Stomach (tissue), 4 donors: ENCODE measurements around the gene NEIL1.

Experiments
- CTCF ChIP-seq, 7 experiments: fragments of 450-650 bp in 4 of 7; fragments of 200-600 bp in 3 of 7; sonication (generic) in 3 of 7; IDR thresholded peaks; one replicate each; pipeline ENCODE4 v1.5.1; 2016 to 2019; ENCODE audit warnings: antibody characterized with exemption in 7 of 7, control low read depth in 2 of 7, mild to moderate bottlenecking in 1 of 7
- EP300 ChIP-seq: sonication (generic); formaldehyde crosslinking; IDR thresholded peaks from one replicate; pipeline ENCODE4 v1.6.1; 2017; ENCODE audit warnings: antibody characterized with exemption
- POLR2A ChIP-seq, 4 donors: fragments of 450-650 bp; IDR thresholded peaks; one replicate each; pipeline ENCODE4 v1.6.1; 2016; ENCODE audit warnings: antibody characterized with exemption in 4 of 4, control low read depth in 2 of 4, mild to moderate bottlenecking in 1 of 4, moderate library complexity in 1 of 4
- POLR2AphosphoS5 ChIP-seq, 3 donors: sonication (generic); formaldehyde crosslinking; IDR thresholded peaks; one replicate each; pipeline ENCODE4 v1.6.1; 2016; ENCODE audit warnings: antibody characterized with exemption in 3 of 3

GRCh38 chr15:75360391-75360790, 13.6 kb downstream of the NEIL1 start:
- TF ChIP-seq POLR2A (IDR thresholded peaks at IDR 0.05) = no peak
- TF ChIP-seq EP300 = no peak
- TF ChIP-seq CTCF (IDR thresholded peaks at IDR 0.05) = no peak
- TF ChIP-seq POLR2AphosphoS5 (IDR thresholded peaks at IDR 0.05) = no peak
